H1 (cell line): ENCODE measurements around the gene DENND4A. TPM values are rescaled to one million over a fixed set of nuclear protein-coding genes. Genes with fewer than 3 reads are reported as not detected.

ENCODE experiments used
- EGR1 ChIP-seq: IDR thresholded peaks from 2 replicates; pipeline ENCODE4 v1.6.1; 2011; ENCODE audit warnings: low read depth, low read length, borderline replicate concordance
- GABPA ChIP-seq: IDR thresholded peaks from 2 replicates; pipeline ENCODE4 v1.6.1; 2011; ENCODE audit warnings: mild to moderate bottlenecking, low read length, moderate library complexity, borderline replicate concordance; ENCODE audit not compliant: insufficient read depth
- KDM1A ChIP-seq: fragments of 200-600, 300-600 bp; sonication (generic); IDR thresholded peaks from 2 replicates; pipeline ENCODE4 v1.7.1; 2016; ENCODE audit warnings: mild to moderate bottlenecking, low read length, borderline replicate concordance
- POU5F1 ChIP-seq: IDR thresholded peaks from 2 replicates; pipeline ENCODE4 v1.6.1; 2011; ENCODE audit warnings: low read depth, mild to moderate bottlenecking, low read length, moderate library complexity
- SP2 ChIP-seq: IDR thresholded peaks from 2 replicates; pipeline ENCODE4 v1.6.1; 2012; ENCODE audit warnings: mild to moderate bottlenecking, low read length, inconsistent platforms
- polyA plus RNA-seq, 7 experiments: library from polyadenylated mRNA; depleted of rRNA in 3 of 7; stranded (reverse) in 5 of 7; unstranded in 2 of 7; fragments of >200 nt in 5 of 7; fragments of 200-250 nt in 2 of 7; gene quantifications; 1 replicate in 5 of 7; 2 replicates in 1 of 7; 4 replicates in 1 of 7; pipeline versions ENCODE4 v1.2.1 to v1.2.3, GENCODE V29; 2011 to 2013; ENCODE audit warnings: missing spikeins in 2 of 7, mixed read lengths in 2 of 7
- total RNA-seq: library from RNA; stranded (reverse); fragmentation: NEBNext Ultra II Directional; extraction: Animal tissue kit (Norgen Biotek cat#: 25700); gene quantifications from 2 replicates; pipeline ENCODE4 v1.2.1, GENCODE V29; 2021

Gene DENND4A
- total and polyA plus RNA-seq, 2 of the 8 experiments (the other 6 are each of a cell fraction or from before 2014, with no cell fraction given): 1.3 to 4.7 TPM

DNA sequence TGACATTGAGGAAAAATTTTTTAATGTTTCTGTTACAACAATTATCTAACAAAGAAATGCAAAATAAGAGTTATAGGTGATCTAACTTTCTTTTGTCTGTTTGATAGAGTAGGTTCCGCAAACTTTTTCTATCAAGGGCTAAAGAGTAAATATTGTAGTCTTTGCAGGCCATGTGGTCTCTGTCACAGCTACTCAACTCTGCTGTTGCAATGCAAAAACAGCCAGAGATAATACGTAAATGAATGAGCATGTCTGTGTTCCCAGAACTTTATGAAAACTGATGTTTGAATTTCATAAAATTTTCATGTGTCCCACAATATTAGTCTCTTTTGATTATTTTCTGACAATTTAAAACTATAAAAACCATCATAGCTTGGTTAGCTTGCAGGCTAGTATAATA, 97.0 kb downstream of the DENND4A start (continued):
- TF ChIP-seq SP2 (no peak), EGR1 (no peak), POU5F1 (no peak), KDM1A (no peak), GABPA (no peak)
